GM21526 (cell line): Measurements from ENCODE around the gene MOB4.
"Not testable (repeated sequence)": the region's sequence is repeated elsewhere in the genome, so short reads cannot be mapped to it uniquely, and the experiment has no call there.

Experiments used
- ATAC-seq: cut with Tn5 transposase; IDR thresholded peaks from one replicate; pipeline ENCODE4 v1.9.1; 2021; ENCODE audit warnings: moderate library complexity; ENCODE audit not compliant: unreplicated experiment, low FRiP score

MOB4 gene

DNA sequence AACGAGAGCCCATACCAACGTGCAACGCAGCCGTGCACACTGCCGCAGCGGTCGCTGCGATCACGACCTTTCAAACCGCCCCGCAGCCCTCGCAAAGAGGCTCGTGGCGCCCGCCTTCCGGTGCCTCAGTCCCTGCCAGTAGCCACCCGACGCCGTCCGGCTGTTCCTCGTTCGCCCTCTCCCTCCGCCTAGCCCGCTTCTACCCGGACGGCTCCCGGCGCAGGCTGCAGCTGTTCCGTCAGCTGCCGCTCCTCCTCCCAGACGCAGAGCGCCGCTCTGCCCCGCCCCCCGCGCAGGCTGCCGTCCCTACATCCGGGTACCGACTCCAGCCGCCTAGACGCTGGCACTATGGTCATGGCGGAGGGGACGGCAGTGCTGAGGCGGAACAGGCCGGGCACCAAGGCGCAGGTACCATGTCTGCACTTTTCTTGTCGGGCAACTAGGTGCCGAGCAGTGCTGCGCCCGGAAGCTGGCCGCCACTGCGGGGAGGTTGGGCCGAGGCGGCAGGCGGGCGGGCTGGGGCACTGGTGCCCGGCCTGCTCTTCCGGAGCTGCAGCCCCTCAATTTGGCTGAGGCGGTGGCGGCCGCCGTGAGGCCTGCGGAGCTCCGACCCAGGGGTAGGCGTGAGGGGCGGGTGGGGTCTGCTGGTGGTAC, at the start of gene MOB4:
TSS of gene MOB4 (plus strand) at position 328 of the 654 bp plus-strand sequence. CDS start at position 349, 21 bp downstream.
- ATAC-seq: peak; percentile 91

- ATAC-seq: no peak
Measured at GRCh38 chr2:197472166-197472565, 43.7 kb upstream of the MOB4 start.

DNA sequence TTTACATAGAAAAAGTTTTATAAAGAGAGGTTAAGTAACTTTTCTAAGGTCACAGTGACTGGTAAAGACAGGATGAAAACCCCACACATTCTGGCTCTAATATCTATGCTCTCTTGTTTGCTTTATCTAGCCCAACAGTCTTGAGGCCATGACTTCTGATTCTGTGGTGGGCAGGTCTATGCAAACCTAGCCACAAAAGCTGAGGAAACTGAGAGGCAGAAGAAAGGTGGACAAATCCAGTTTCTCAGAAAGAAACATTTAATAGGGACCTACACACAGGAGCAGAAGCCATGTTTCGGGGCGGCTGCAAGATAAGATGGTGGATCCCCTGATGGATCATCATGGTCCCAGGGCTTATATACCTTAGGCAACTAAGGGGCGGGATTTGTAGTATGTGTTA, 38.1 kb upstream of the MOB4 start:
- ATAC-seq: no peak

DNA sequence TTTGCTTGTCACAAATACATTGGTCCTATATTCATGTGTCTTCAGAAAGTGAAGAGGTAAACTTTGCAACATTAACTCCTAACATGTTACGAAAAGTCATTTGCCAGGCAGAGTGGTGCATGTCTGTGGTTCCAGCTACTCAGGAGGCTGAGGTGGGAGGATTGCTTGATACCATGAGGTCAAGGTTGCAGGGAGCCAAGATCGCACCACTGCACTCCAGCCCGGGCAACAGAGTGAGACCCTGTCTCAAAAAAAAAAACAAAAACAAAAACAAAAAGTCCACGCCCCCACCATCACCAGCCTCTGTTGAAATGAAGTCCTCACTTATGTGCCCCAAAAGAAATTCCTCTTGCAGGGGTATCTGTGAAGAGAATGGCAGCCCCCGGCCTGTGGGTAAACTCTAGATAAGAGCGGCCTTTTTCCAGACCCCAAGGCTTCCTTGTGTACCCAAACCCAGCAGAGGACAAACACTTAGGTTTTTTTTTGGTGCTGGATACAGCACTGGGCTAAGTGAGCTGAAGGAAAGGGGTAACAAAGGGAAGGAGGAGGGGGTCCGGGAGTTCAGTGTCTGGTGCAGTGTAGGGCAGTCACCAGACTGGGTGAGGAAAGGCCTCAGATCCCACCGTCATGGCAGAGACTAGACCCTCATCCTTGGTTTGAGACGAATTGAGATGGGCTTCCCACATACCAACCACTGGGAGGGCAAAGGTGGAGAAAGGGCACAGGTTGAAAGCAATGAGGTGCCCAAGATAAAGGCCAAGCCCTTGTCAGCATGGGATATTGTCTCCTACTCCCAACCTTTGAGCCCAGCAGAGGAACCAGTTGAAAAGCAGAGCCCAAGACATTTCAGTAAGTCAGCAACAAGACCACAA, 35.5 kb upstream of the MOB4 start:
- no peak for ATAC-seq

DNA sequence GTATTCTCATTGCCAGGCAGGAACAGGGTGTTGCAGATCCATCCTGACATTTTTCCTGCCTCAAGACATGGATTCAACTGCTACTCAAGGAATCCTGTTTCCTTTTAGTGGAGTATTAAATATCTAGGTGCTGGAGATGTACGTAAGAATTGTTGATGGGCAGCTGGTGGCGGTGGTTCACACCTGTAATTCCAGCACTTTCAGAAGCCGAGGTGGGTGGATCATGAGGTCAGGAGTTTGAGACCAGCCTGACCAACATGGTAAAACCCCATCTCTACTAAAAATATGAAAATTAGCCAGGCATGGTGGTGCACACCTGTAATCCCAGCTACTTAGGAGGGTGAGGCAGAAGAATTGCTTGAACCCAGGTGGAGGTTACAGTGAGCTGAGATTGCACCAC, 31.6 kb upstream of the MOB4 start:
- not testable (repeated sequence) for ATAC-seq

GRCh38 chr2:197486175-197486574, 29.7 kb upstream of the MOB4 start:
- ATAC-seq: no peak

DNA sequence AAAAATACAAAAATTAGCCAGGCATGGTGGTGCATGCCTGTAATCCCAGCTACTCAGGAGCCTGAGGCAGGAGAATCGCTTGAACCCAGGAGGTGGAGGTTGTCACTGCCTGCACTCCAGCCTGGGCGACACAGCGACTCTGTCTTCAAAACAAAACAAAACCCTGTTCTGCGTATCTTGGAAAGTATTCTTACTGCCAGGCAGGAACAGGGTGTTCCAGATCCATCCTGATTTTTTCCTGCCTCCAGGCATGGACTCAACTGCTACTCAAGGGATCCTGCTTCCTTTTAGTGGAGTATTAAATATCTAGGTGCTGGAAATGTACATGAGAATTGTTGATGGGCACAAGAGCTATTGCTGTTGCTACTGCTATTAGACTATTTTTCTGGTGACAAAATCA, 28.5 kb upstream of the MOB4 start:
- ATAC-seq: no peak

- no peak for ATAC-seq
Measured at GRCh38 chr2:197495433-197496134, 20.3 kb upstream of the MOB4 start.

- ATAC-seq: no peak
Measured at GRCh38 chr2:197496695-197497094, 19.2 kb upstream of the MOB4 start.

DNA sequence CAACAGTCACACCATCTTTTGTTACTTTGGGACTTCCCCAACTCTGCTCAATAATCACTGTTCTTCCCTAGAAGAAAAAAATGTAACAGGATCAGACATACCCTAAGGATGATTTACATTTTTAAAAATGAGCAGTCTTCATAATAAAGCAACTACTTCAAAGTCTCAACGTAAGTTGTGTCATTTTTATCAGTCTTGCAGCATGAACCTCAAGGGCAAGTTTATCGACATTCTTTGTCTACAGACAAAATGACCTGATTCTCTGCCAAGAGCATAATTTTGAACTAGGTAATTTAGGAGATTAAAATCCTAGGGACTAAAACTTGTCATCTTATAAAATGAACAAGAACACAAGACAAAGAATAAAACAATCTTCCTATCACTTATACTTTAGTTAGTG, 18.5 kb upstream of the MOB4 start:
- no peak for ATAC-seq

GRCh38 chr2:197498235-197498936, 17.5 kb upstream of the MOB4 start:
- ATAC-seq: no peak

- ATAC-seq: peak; percentile 18
Measured at GRCh38 chr2:197498937-197499593, 16.8 kb upstream of the MOB4 start.

- peak; percentile 81 for ATAC-seq
Measured at GRCh38 chr2:197499594-197500502, 16.0 kb upstream of the MOB4 start, which contains the start of the genes HSPD1 and HSPE1. Gene HSPD1, minus strand, starts transcription at chr2:197499840. Its CDS starts 992 bp downstream, at chr2:197498848. Gene HSPE1, plus strand, starts transcription at chr2:197500379. Its CDS starts 58 bp downstream, at chr2:197500437.

DNA sequence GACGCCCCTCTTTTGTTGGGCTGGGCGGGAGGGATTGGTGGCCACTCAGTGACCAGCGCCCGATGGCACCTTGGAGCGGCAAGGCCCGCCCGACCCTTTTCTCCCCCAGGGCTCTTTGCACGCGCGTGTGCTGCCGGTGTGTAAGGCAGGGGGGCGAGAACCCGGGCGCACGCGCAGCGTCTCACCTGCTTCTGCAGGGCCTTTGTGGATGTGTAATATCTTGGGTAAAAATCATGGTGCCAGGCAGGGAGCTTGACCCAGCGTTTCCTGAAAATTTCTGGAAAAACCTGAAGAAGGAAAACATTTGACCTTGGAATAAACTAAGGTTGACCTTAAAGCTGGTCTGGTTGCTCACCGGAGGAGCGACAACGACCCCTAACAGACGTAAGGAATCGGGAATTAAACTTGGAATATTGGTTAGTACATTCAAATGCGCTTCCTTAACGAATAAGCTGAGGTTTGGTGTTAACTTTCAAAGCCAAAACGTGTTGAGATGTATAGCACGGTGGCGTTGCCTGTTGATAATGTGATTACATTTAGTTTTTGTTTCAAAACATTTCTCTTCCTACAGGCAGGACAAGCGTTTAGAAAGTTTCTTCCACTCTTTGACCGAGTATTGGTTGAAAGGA, 15.2 kb upstream of the MOB4 start:
- peak; percentile 10 for ATAC-seq

GRCh38 chr2:197502201-197502600, 13.7 kb upstream of the MOB4 start:
- no peak for ATAC-seq

DNA sequence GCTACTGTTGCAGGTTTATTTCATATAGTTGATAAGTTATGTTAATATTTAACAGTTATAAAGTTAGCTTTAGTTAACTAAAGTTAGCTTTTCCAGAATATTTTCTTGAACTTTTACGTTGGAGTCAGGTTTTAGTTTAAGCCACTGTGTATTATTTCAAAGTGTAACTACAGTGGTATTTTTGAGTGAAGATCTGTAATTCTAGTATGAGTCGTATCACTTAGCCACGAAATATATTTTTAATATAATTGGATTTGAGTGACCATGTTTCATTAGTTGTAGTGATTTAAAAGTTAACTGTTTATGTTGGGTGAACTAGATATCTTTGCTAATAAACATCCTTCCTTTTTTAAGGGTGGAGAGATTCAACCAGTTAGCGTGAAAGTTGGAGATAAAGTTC, 13.2 kb upstream of the MOB4 start:
- no peak for ATAC-seq

DNA sequence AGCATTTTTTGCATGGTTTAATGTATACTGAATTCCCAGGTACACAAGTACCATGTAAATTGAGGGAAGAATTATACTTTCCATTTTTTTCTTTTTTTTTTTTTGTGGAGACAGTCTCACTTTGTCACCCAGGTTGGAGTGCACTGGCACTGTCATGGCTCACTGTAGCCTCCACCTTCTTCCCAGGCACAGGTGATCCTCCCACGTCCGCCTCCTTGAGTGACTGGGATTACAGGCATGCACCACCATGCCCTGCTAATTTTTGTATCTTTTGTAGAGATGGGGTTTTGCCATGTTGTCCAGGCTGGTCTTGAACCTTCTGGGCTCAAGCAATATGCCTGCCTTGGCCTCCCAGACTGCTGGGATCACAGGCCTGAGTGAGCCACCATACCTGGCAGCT, 11.9 kb upstream of the MOB4 start:
- ATAC-seq: no peak

DNA sequence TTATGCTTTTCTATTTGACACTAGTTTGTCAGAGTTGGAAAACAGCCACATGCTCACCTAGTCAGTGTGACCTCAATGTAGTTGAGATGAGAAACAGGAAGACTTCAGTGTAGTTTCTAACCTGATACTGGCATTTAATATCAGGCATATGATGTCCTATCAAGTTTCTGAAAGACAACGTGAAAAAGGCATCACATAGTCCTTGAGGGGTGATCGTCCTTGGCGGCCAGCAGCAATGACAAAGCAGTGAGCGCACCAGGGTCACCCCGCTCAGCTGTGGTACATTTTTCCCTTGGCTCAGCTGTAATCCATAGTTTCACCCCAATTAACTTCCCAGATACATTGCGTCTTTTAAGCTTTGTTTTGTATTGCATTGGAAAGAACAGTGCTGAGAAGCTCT, 11.4 kb upstream of the MOB4 start:
- no peak for ATAC-seq

DNA sequence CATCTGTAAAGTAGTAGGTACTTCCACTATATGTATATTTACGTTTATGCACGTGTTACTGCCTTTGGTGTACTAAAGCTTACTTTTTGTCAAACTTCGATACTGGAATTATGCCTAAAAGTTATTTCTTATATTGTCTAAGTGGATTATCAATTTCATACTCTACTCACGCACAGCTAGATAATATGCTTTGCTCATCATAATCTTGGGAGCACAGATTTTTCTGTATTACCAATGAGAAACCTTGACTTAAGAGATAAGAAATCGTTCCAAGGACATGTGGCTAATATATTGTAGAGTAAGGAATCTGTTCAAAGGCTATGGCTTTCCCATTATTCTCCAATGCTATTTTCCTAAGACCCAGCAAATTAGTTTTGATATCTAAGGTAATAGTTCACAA, 9.2 kb upstream of the MOB4 start:
- ATAC-seq: no peak
